GM12878 (cell line): ENCODE measurements around the gene KCNJ16. TPM values are rescaled to one million over a fixed set of nuclear protein-coding genes. Genes with fewer than 3 reads are reported as not detected.

Experiments
- ATAC-seq: fragments of 200-7000 bp; cut with Tn5 transposase; 3 replicates; pipeline ENCODE4 v1.9.1; 2020; ENCODE audit warnings: mild to moderate bottlenecking, moderate library complexity
- BruUV-seq: library from RNA; stranded (reverse); fragments of 400-500 nt; replicated peaks from 2 replicates; lab custom pipeline; 2021; lab: Mats Ljungman, UMichigan
- CTCF ChIA-PET: fragments of 300-600 bp; sonication (Branson Sonifier 250); formaldehyde crosslinking; extraction: SDS; loops from one replicate; lab custom pipeline; 2021; ENCODE audit warnings: inconsistent platforms; lab: Yijun Ruan, JAX
- POLR2A ChIA-PET: fragments of 350-600 bp; formaldehyde crosslinking; extraction: SDS; loops from one replicate; lab custom pipeline; 2021; ENCODE audit warnings: inconsistent platforms; lab: Charles Lee
- RAD21 ChIA-PET: fragments of 300-600 bp; sonication (Branson Sonifier 250); formaldehyde crosslinking; loops from one replicate; lab custom pipeline; 2023; ENCODE audit warnings: antibody characterized with exemption; ENCODE audit not compliant: unreplicated experiment; lab: Charles Lee
- SMC1A ChIA-PET: fragments of 300-600 bp; sonication (Branson Sonifier 250); formaldehyde crosslinking; loops from one replicate; lab custom pipeline; 2023; ENCODE audit not compliant: unreplicated experiment, uncharacterized antibody; lab: Charles Lee
- DNase-seq: peaks from one replicate; pipeline ENCODE4 v3.0.0-alpha.2; 2011; ENCODE audit warnings: low read depth, low spot score
- FAIRE-seq: peaks from 3 replicates; lab custom pipeline; 2011; peaks lifted over from hg19 to GRCh38; lab: Jason Lieb, UNC
- H2AFZ ChIP-seq: 2 replicates; pipeline ENCODE4 v1.6.0; 2011; ENCODE audit warnings: low read depth, low read length, control low read depth; ENCODE audit not compliant: control insufficient read depth
- H3K27ac ChIP-seq: 2 replicates; pipeline ENCODE4 v1.5.1; 2011; ENCODE audit warnings: control low read depth; ENCODE audit not compliant: control insufficient read depth, insufficient read depth
- H3K27me3 ChIP-seq, 2 experiments: replicated peaks in 1 of 2; 2 replicates each; pipeline versions ENCODE4 v1.6.0 to v1.6.1; 2011; ENCODE audit warnings: low read length in 1 of 2; ENCODE audit not compliant: control insufficient read depth in 2 of 2, insufficient read depth in 2 of 2
- H3K36me3 ChIP-seq, 2 experiments: 2 replicates each; pipeline ENCODE4 v1.5.1; 2011; ENCODE audit warnings: low read length in 1 of 2; ENCODE audit not compliant: control insufficient read depth in 2 of 2, insufficient read depth in 2 of 2
- H3K4me1 ChIP-seq: 2 replicates; pipeline ENCODE4 v1.6.1; 2011; ENCODE audit warnings: mild to moderate bottlenecking, low read length, moderate library complexity, mixed read lengths; ENCODE audit not compliant: control insufficient read depth, insufficient read depth
- H3K4me2 ChIP-seq: 2 replicates; pipeline ENCODE4 v1.6.0; 2011; ENCODE audit warnings: control low read depth; ENCODE audit not compliant: control insufficient read depth, insufficient read depth
- H3K4me3 ChIP-seq: fragments of 200-600 bp; sonication (generic); 2 replicates; pipeline ENCODE4 v1.5.1; 2016
- H3K79me2 ChIP-seq: 2 replicates; pipeline ENCODE4 v1.6.0; 2011; ENCODE audit warnings: low read length; ENCODE audit not compliant: control insufficient read depth, insufficient read depth
- H3K9ac ChIP-seq: 2 replicates; pipeline ENCODE4 v1.8.0; 2011; ENCODE audit warnings: low read length, control low read depth, mixed read lengths; ENCODE audit not compliant: control insufficient read depth, insufficient read depth
- H3K9me3 ChIP-seq: replicated peaks from 3 replicates; pipeline ENCODE4 v1.5.1; 2011; ENCODE audit warnings: mild to moderate bottlenecking, low read length; ENCODE audit not compliant: control insufficient read depth, insufficient read depth
- H4K20me1 ChIP-seq: 2 replicates; pipeline ENCODE4 v1.6.0; 2011; ENCODE audit not compliant: control insufficient read depth, insufficient read depth
- CBX5 ChIP-seq: sonication (generic); IDR thresholded peaks from 2 replicates; pipeline ENCODE4 v1.6.1; 2016; ENCODE audit warnings: low read depth, moderate library complexity, mild to moderate bottlenecking, inconsistent platforms
- FOXK2 ChIP-seq: fragments of 450-650 bp; IDR thresholded peaks from 2 replicates; pipeline ENCODE4 v1.6.1; 2017; ENCODE audit warnings: mild to moderate bottlenecking, moderate library complexity
- GATAD2B ChIP-seq: fragments of 450-650 bp; conservative IDR thresholded peaks from 2 replicates; pipeline ENCODE4 v1.6.1; 2017; ENCODE audit warnings: low read depth, mild to moderate bottlenecking, moderate library complexity
- IRF4 ChIP-seq: IDR thresholded peaks from 2 replicates; pipeline ENCODE4 v1.6.1; 2011; ENCODE audit warnings: low read depth, low read length
- MEF2A ChIP-seq: IDR thresholded peaks from 2 replicates; pipeline ENCODE4 v1.6.1; 2011; ENCODE audit warnings: low read depth, mild to moderate bottlenecking, low read length, moderate library complexity; ENCODE audit not compliant: insufficient read depth
- MYB ChIP-seq: fragments of 150-350 bp; IDR thresholded peaks from 2 replicates; pipeline ENCODE4 v1.6.1; 2014; ENCODE audit warnings: mild to moderate bottlenecking, low read depth, low read length, borderline replicate concordance
- NR2F1 ChIP-seq: fragments of 450-650 bp; conservative IDR thresholded peaks from 2 replicates; pipeline ENCODE4 v1.6.1; 2017; ENCODE audit warnings: mild to moderate bottlenecking
- RAD51 ChIP-seq: fragments of 450-650 bp; IDR thresholded peaks from 2 replicates; pipeline ENCODE4 v1.6.1; 2016; ENCODE audit warnings: moderate library complexity, mild to moderate bottlenecking, inconsistent platforms
- SIX5 ChIP-seq: IDR thresholded peaks from 2 replicates; pipeline ENCODE4 v1.6.1; 2011; ENCODE audit warnings: mild to moderate bottlenecking, low read depth, low read length, moderate library complexity; ENCODE audit not compliant: severe bottlenecking
- SMAD5 ChIP-seq: IDR thresholded peaks from 2 replicates; pipeline ENCODE4 v1.6.1; 2016; ENCODE audit warnings: antibody characterized with exemption, low read depth
- SREBF2 ChIP-seq: IDR thresholded peaks from 2 replicates; pipeline ENCODE4 v1.6.1; 2012; ENCODE audit warnings: mild to moderate bottlenecking, low read length
- SUZ12 ChIP-seq: fragments of 200-600 bp; sonication (generic); IDR thresholded peaks from one replicate; pipeline ENCODE4 v1.6.1; 2018; ENCODE audit warnings: antibody characterized with exemption, mild to moderate bottlenecking; ENCODE audit not compliant: unreplicated experiment
- WGBS: methylation state at CpG from one replicate; pipeline ENCODE4 v1.1.6; 2016; ENCODE audit warnings: low lambda C conversion rate; ENCODE audit not compliant: insufficient replicate concordance, insufficient coverage; ENCODE audit errors: missing lambda C conversion rate; 5-methylcytosine and 5-hydroxymethylcytosine counted together
- in situ Hi-C: fragments of 300-500 bp; cut with MboI; formaldehyde crosslinking; loops from 9 replicates; pipeline ENCODE4 v1.14.3; 2018; ENCODE audit warnings: mixed read lengths
- intact Hi-C: fragments of 100-400 bp; cut with micrococcal nuclease; formaldehyde crosslinking; loops from one replicate; pipeline ENCODE4 v1.14.2; 2022; ENCODE audit not compliant: unreplicated experiment
- polyA plus RNA-seq, 11 experiments: library from polyadenylated mRNA; depleted of rRNA in 4 of 11; unstranded in 6 of 11; stranded (reverse) in 5 of 11; fragments of >200 nt; fragmentation: Nextera tagmentation in 4 of 11; fragmentation: Illumina TruSeq in 1 of 11; extraction: Ambion mirVana in 4 of 11; extraction: Trizol in 1 of 11; gene quantifications; 1 replicate in 1 of 11; 2 replicates in 10 of 11; pipeline versions ENCODE4 v1.2.1 to v1.2.3, GENCODE V29; 2011 to 2016; ENCODE audit warnings: inconsistent platforms in 2 of 11, missing spikeins in 2 of 11, low read depth in 1 of 11
- total RNA-seq, 4 experiments: library from RNA; depleted of rRNA in 3 of 4; stranded (reverse); fragments of >200 nt in 3 of 4; fragmentation: Illumina TruSeq in 1 of 4; extraction: Trizol in 1 of 4; gene quantifications; 2 replicates each; pipeline versions ENCODE4 v1.2.1 to v1.2.3, GENCODE V29; 2013 to 2021
- TF ChIP-seq, protein P1 (sequence below): fragments of 150-350 bp; IDR thresholded peaks from 2 replicates; pipeline ENCODE4 v1.6.1; 2016; ENCODE audit warnings: low read depth, low read length
- TF ChIP-seq, protein P2 (sequence below): IDR thresholded peaks from 2 replicates; pipeline ENCODE4 v1.6.1; 2012; ENCODE audit warnings: low read depth, low read length, improper control_type of control experiment

KCNJ16 gene
- total and polyA plus RNA-seq, 10 of the 15 experiments (the other 5 are each of a cell fraction or from before 2014, with no cell fraction given), result 0.08 to 0.24 (median 0.20) TPM; not detected in 7

DNA sequence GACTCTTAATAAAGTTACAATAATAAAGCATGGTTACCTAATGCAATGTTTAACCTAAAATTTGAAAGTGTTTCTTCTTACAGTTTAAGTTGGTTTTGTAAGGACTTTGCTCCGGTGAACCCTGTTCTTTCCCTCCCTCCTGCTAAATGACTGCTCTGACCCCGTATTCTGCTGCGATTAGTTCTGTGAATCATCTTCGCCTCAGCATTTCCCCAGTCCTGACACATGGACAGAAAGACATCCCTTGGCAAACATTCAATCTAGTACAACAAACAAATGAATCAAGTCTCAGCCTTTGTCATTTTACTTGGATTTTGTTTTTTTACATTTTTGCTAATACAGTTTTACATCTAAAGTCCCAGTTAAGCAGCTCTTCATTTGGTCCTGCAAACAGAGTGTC is 109.7 kb downstream of the KCNJ16 start:
- H3K27ac ChIP-seq, result no peak overlapping the region
- ChIA-PET RAD21 (no interaction called here), CTCF (interaction anchor here (1.2 kb wide), 1 partner anchor 9 kb away, joined by 3 read pairs; no protein-coding TSS in a partner anchor), POLR2A (no interaction called here), SMC1A (interaction anchor here (2.2 kb wide), 1 partner anchor 14 kb away, joined by 6 read pairs; no protein-coding TSS in a partner anchor)
- FAIRE-seq (no peak), ATAC-seq (no peak), DNase-seq (no peak)
- no peaks in the 10 kb centered on the region for H4K20me1 ChIP-seq
- no TSS peak for BruUV-seq
- intact Hi-C loops (no loop called here), in situ Hi-C loops (no loop called here)
- H3K36me3 ChIP-seq, result no peaks in the 10 kb centered on the region
- H3K27me3 ChIP-seq, result no peaks in the 10 kb centered on the region
- no peak overlapping the region for H3K4me2 ChIP-seq
- no peak overlapping the region for H3K4me3 ChIP-seq
- no peaks in the 10 kb centered on the region for H3K4me1 ChIP-seq
- H3K9ac ChIP-seq, result no peak overlapping the region
- no peaks in the 10 kb centered on the region for H3K9me3 ChIP-seq
- WGBS, result 43% methylated on average over 4 of the region's 4 CpGs
- H2AFZ ChIP-seq, result no peak overlapping the region
- H3K79me2 ChIP-seq, result no peaks in the 10 kb centered on the region
- TF ChIP-seq SMAD5 (no peak), SIX5 (no peak), RAD51 (no peak), MYB (no peak), GATAD2B (no peak), CBX5 (no peak), MEF2A (no peak), NR2F1 (no peak), SUZ12 (no peak), SREBF2 (no peak), IRF4 (no peak), FOXK2 (no peak)
- TF ChIP-seq, protein P1, sequence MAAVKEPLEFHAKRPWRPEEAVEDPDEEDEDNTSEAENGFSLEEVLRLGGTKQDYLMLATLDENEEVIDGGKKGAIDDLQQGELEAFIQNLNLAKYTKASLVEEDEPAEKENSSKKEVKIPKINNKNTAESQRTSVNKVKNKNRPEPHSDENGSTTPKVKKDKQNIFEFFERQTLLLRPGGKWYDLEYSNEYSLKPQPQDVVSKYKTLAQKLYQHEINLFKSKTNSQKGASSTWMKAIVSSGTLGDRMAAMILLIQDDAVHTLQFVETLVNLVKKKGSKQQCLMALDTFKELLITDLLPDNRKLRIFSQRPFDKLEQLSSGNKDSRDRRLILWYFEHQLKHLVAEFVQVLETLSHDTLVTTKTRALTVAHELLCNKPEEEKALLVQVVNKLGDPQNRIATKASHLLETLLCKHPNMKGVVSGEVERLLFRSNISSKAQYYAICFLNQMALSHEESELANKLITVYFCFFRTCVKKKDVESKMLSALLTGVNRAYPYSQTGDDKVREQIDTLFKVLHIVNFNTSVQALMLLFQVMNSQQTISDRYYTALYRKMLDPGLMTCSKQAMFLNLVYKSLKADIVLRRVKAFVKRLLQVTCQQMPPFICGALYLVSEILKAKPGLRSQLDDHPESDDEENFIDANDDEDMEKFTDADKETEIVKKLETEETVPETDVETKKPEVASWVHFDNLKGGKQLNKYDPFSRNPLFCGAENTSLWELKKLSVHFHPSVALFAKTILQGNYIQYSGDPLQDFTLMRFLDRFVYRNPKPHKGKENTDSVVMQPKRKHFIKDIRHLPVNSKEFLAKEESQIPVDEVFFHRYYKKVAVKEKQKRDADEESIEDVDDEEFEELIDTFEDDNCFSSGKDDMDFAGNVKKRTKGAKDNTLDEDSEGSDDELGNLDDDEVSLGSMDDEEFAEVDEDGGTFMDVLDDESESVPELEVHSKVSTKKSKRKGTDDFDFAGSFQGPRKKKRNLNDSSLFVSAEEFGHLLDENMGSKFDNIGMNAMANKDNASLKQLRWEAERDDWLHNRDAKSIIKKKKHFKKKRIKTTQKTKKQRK, result no peak
- TF ChIP-seq, protein P2, sequence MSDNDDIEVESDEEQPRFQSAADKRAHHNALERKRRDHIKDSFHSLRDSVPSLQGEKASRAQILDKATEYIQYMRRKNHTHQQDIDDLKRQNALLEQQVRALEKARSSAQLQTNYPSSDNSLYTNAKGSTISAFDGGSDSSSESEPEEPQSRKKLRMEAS, result no peak

Other genes starting within 250 kb of the KCNJ16 start
- gene KCNJ2, start 94.3 kb downstream of the KCNJ16 start, total RNA-seq (2014; rRNA removed), result 6.3 and 8.2 TPM in 2 replicates
- gene KCNJ2, start 94.3 kb downstream of the KCNJ16 start, total RNA-seq (2014; rRNA removed; fragmentation: Illumina TruSeq; extraction: Trizol), result 8.0 and 8.6 TPM in 2 replicates
- gene KCNJ2, start 94.3 kb downstream of the KCNJ16 start, total RNA-seq (2021), result 10.0 and 10.1 TPM in 2 replicates
- gene KCNJ2, start 94.3 kb downstream of the KCNJ16 start, polyA plus RNA-seq (2011; rRNA removed), result 2.3 and 2.6 TPM in 2 replicates
- 3.8 and 4.9 TPM in 2 replicates for gene KCNJ2, start 94.3 kb downstream of the KCNJ16 start, polyA plus RNA-seq (2014; fragmentation: Illumina TruSeq; extraction: Trizol)
- gene KCNJ2, start 94.3 kb downstream of the KCNJ16 start, polyA plus RNA-seq (2014; fragmentation: Nextera tagmentation; extraction: Ambion mirVana), result 1 to 10 TPM; 1.6 to 3.0 TPM
- gene KCNJ2, start 94.3 kb downstream of the KCNJ16 start, polyA plus RNA-seq (2014; rRNA removed), result 2.5 and 2.6 TPM in 2 replicates
- 1 to 10 TPM; 2.6 to 3.3 TPM for gene KCNJ2, start 94.3 kb downstream of the KCNJ16 start, polyA plus RNA-seq (2016; fragmentation: Nextera tagmentation; extraction: Ambion mirVana)